DOHH2 (cell line): ENCODE results near the gene PPP1R26.

Source experiments
- EZH2phosphoT487 ChIP-seq: fragments of 200-600 bp; sonication (generic); IDR thresholded peaks from 2 replicates; pipeline ENCODE4 v1.6.1; 2017; ENCODE audit warnings: borderline replicate concordance, mild to moderate bottlenecking, antibody characterized with exemption, low read length, moderate library complexity, mixed read lengths
- TF ChIP-seq, protein P1 (sequence below): fragments of 200-600 bp; sonication (generic); IDR thresholded peaks from one replicate; pipeline ENCODE4 v1.5.1; 2014; ENCODE audit warnings: antibody characterized with exemption, mild to moderate bottlenecking, low read depth, low read length; ENCODE audit not compliant: poor library complexity, severe bottlenecking

DNA sequence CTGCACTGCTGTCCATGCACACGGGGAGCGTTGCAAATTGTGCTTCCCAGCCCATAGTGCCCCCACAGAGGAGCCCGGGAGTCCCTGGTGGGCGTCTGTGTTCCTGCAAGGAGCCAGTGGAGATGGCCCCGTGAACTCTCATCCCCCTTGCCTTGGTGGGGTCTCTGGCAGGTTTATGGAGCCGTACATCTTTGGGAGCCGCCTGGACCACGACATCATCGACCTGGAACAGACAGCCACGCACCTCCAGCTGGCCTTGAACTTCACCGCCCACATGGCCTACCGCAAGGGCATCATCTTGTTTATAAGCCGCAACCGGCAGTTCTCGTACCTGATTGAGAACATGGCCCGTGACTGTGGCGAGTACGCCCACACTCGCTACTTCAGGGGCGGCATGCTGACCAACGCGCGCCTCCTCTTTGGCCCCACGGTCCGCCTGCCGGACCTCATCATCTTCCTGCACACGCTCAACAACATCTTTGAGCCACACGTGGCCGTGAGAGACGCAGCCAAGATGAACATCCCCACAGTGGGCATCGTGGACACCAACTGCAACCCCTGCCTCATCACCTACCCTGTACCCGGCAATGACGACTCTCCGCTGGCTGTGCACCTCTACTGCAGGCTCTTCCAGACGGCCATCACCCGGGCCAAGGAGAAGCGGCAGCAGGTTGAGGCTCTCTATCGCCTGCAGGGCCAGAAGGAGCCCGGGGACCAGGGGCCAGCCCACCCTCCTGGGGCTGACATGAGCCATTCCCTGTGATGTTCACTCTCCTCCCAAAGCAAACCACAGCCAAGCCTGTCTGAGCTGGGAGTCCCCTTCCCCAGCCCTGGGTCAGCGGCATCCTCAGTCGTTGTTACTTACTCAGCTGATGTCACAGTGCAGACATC lies 24.0 kb downstream of the PPP1R26 start:
- TF ChIP-seq, protein P1, sequence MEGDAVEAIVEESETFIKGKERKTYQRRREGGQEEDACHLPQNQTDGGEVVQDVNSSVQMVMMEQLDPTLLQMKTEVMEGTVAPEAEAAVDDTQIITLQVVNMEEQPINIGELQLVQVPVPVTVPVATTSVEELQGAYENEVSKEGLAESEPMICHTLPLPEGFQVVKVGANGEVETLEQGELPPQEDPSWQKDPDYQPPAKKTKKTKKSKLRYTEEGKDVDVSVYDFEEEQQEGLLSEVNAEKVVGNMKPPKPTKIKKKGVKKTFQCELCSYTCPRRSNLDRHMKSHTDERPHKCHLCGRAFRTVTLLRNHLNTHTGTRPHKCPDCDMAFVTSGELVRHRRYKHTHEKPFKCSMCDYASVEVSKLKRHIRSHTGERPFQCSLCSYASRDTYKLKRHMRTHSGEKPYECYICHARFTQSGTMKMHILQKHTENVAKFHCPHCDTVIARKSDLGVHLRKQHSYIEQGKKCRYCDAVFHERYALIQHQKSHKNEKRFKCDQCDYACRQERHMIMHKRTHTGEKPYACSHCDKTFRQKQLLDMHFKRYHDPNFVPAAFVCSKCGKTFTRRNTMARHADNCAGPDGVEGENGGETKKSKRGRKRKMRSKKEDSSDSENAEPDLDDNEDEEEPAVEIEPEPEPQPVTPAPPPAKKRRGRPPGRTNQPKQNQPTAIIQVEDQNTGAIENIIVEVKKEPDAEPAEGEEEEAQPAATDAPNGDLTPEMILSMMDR = no peak
- TF ChIP-seq EZH2phosphoT487 = no peak
